Measurements from ENCODE around the gene KIAA1755.

DNA sequence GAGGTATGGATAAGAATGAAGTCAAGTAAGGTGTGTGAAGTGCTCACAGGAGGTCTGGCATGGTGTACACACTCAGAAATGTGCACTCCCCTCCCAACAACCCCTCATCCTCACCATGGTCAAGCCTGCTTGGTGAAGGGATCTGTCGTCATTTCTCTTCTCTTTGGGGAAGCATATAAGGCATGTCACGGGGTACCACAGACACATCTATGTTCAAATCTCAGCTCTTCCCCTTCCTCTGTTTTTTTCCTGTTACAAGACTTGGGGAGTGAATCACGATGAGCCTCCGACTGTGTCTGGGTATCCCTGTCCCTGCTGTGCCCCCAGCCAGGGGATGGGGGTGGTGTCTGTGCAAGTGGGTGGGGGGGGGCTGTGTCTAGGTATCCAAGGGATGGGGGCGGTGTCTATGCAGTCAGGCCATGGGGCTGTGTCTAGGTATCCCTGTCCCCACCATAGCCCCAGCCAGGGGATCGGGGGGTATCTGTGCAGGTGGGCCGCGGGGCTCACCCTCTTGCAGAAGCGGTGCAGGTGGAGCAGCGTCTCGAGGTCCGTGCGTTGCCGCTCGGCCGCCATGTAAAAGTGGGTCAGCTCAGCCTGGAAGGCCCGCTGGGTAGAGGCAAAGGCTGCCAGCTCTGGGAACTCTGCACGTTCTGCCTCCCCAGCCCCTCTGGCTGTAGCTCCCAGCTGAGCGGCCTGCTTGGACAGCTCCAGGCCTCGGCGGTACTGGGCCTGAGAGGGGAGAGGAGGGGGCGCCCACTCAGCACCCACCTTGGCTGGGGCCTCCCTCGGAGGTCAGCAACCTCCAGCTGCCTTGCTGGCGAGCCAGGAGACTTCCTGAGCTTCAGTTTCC lies 43.6 kb downstream of the KIAA1755 start:
- TF ChIP-seq CTCF (IDR thresholded peaks at IDR 0.05; ENCODE audit: low read depth, low read length) (no peak), MAX (IDR thresholded peaks at IDR 0.05; ENCODE audit: low read depth, low read length) (no peak), MYC (IDR thresholded peaks at IDR 0.05; ENCODE audit: low read depth, low read length) (no peak), POLR2A (IDR thresholded peaks at IDR 0.05; ENCODE audit: extremely low read depth, insufficient read length) (no peak)
